Germinal center (tissue), 1 donor: ENCODE results near the gene PEDS1.
A peak's percentile ranks its signal among the peaks of the same experiment; 100 is the strongest.
"Not testable (repeated sequence)": the region's sequence is repeated elsewhere in the genome, so short reads cannot be mapped to it uniquely, and the experiment has no call there.

Source experiments
- DNase-seq: peaks from one replicate; pipeline ENCODE4 v3.0.0; 2012; ENCODE audit warnings: mixed read lengths, low spot score

The PEDS1 gene

DNA sequence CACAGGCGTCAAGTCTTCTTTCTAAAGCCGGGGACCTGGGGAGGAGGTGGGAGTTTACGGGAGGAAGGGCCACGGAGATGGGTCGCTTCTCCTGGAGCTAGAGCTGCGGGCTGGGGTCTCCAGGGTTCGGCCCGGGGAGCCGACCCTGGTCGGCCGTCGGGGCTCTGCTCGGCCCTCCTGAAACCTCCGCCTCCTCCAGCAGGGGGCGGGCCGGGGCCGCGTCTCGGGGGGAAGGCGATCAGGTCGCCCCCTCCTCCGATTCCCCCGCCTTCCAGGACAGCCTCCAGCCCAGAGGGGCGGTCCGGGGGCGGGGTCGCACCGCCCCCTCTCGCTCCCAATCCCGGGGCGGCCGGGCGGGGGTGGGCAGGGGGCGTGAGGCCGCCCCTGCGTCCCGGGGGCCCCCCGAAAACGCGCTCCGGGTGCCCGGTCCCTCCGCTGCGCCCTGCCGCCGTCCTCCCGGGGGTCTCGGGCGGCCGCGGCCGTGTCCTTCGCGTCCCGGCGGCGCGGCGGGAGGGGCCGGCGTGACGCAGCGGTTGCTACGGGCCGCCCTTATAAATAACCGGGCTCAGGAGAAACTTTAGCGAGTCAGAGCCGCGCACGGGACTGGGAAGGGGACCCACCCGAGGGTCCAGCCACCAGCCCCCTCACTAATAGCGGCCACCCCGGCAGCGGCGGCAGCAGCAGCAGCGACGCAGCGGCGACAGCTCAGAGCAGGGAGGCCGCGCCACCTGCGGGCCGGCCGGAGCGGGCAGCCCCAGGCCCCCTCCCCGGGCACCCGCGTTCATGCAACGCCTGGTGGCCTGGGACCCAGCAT lies 36.9 kb upstream of the PEDS1 start, which contains the start of gene CEBPB:
Gene CEBPB, plus strand, starts transcription at position 580 of the 814 bp plus-strand sequence. Its CDS starts 204 bp downstream, at position 784.
- DNase-seq = peak; percentile 86

DNA sequence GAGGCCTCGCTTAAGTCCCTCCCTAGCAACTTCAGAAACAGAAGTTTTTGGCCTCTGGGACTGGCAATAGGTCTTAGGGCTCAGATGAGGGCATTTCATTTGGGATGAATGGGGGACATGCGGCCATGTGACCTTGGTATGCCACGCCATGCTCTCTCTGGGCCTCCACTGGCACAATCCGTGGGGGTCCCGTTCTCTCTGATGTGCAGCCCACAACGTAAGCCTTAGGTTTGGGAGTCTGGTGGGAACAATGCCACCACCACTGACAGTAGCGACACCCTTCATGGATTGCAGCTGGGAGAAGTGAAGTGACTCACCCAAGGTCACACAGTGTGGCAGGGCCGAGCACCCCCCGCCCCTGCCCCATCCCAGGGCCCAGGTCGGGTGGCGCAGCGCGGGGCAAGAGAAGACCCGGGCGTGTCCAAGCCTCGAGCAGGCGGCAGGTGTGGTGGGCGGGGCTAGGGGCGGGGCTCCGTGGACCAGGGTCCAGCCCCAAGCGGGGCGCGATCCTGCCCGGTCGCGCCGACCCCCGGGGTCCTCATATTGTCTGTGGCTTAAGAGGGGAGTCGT lies 36.2 kb upstream of the PEDS1 start:
- DNase-seq = no peak

DNA sequence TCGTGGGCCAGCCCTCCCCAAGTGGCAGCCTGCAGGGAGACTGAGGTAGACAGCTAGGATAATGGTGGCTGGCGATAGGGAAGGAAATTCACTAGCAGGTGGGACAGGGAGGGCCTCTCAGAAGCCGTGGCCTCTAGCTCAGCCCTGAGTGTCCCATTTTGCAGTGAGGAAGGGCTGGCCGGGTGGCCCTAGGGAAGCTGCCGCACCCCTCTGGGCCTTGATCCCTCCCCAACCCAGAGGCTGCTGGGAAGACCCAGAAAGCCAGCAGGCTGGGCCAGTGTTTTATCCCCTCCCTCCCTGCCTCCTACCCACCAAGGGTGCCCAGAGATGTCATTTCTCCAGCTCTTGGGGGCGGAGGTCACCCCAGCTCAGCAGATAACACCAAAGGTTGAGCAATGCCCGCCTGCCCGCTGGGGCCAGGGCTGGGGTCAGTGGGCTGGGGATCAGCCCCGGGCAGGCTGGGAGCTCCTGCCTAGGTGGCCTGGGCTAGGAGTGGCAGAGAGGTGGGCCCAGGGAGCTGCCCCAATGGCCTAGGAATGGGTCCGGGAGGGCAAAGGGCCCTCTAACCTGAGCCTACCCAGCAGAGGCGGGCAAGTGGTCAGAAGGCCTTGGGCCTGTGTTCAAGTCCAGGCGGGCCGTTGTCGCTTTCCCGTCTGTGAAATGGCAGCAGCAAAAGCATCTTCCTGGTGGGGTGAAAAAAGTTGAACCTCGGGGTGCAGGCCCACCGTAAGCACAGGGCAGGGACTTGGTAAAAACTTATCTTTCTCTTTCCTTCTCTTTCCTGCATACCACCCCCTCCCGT lies 35.6 kb upstream of the PEDS1 start:
- DNase-seq = no peak

DNA sequence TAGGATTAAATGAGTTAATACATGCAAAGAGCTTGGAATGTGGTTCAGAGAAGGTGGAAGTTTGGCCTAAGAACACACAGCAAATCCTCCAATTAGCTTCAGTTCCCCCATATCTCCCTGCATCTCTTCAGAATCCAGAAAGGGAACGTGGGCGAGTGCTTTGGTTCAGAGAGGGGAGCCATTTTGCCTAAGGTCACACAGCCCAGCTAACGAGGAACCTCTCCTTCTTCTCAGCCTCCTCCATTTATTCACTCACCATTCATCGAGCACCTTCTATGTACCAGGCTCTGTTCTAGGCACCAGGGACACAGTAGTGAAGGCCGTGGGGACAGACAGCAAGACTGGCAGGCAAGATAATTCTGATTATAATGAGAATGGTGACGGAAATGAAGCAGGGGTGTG lies 34.8 kb upstream of the PEDS1 start:
- no peak for DNase-seq

DNA sequence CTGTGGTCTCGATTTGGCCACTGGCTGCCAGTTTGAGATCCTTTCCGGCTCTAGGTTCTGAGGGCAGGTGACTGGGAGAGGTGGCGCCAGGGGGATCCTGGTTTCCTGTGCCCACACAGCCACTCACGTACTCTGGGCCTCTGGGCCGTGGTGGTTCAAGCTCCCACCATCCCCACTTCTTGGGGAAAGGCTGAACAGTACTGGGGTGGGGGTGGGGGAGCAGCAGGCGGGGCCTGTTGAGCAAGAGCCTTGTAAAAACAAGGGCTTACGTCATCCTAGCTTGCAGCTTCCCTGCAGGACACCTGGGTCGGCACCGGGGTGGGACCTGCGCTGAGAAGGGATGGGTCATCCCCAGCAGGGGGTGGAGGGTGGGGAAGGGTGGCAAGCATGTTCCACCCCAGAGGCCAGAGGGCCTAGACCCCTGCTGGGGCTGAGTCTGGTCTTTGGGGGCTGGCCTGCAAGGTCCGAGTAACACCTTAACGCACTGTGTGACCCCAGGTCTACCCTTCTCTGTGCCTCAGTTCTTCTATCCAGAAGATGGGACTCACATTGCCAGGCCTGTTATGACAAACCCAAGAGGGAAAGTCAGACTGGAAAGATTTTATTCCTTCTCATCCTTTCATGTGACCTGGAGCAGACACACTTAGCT lies 34.0 kb upstream of the PEDS1 start:
- DNase-seq = no peak

DNA sequence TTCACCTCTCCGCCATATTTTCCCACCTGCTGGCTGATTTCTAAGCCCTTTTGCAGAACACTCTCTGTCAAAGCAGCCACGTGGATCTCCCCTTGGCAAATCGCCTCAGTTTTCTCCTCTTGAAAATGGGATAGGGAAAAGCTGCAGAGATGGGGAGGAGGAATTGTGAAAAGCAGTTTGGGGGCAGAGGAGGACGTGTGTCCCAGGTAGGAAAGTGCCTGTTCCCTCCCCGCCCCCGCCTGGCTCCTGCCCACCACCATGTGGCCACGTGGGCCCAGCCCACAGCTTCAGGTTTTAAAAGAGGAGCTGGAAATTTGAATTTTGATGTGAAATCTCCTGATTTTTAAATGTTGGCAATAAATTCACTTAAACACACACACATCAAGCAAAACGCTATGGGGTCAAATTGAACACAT lies 33.5 kb upstream of the PEDS1 start:
- no peak for DNase-seq

DNA sequence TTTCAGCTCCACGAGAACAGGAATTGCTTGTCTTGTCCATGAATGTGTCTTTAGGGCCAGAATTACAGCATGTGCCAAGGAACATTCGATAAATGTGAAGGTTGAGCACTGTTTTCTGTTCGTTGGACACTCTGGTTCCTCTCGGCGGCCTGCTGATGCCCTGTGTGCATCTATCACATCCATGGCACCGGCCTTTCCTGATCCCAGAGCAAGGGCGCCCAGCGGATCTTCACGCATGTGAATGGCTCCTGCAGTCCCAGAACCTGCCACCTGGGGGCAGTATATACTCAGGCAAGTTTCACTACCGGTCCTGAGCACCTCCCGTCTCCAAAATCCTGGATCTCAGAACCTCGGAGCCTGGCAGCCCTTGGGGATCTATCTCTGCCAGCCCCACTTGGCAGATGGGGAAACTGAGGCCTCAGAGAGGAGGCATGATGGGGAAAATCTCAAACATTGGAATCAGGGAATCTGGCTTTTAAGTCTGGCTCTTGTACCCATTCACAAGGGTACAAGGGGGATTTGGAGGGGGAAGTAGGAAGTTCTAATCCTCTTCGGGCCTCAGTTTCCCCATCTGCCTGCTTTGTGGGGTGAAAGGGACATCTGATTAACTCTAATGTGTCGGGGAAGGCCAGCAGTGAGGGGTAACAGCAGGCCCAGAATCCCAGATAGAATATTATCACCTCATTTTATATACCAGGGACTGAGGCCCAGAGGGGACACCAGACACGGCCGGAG lies 32.8 kb upstream of the PEDS1 start:
- peak; percentile 68 for DNase-seq

DNA sequence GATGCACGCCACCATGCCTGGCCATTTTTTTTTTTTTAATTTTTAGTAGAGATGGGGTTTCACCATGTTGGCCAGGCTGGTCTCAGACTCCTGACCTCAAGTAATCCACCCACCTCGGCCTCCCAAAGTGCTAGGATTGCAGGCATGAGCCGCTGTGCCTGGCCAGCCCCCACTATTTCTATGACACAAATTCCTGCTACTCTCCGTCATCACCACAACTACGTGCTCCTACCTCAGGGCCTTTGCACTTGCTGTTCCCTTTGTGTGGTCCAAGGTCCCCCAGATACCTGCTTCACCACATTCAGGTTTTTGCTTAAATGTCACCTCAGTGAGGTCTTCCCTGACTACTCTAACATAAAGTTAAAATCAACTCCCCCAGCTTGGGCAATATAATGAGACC lies 31.9 kb upstream of the PEDS1 start:
- DNase-seq = no peak

DNA sequence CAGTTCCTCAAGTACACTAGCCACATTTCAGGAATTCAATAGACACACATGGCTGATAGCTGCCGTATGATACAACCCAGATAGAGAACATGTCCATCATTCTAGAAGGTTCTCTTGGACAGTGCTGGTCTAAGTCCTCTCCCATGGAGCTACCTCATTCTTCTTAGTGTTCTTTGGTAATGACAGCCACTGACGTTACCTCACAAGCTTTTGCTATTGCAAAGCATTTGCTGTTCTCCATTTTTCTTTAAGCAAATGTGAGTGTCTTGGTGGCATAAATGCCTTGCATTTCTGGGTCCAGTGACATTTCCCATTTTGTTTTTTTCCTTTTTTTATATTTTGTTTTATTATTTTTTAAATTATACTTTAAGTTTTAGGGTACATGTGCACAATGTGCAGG lies 28.8 kb upstream of the PEDS1 start:
- DNase-seq = no peak

DNA sequence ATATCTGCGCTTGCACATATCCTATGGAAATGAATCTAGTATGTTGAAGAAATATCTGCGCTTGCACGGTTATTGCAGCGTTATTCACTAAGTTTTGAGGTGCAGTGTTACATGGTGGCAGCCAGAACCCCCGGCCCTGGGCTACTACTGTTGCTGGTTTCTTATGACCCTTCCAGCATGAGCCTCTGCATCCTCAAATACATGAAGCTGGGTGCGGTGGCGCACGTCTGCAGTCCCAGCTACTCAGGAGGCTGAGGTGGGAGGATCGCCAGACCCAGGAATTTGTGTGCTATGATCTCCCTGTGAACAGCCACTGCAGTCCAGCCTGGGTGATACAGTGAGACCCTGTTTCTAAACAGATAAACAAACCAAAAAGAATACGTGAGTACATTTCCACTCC lies 27.8 kb upstream of the PEDS1 start:
- DNase-seq = no peak

DNA sequence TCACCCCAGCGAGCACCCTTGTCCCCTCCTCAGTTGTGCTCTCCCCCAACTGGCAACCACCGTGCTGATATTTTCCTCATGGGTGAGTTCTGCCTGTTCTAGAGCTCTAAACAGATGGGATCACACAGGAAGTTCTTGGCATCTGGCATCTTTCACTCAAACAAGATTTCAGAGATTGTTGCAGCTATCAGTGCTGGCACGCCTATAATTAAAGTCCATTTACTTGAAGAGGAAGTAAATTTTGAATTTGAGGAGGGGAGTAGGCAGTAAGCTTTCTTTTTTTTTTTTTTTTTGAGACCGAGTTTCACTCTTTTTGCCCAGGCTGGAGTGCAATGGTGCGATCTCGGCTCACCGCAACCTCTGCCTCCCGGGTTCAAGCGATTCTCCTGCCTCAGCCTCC lies 25.1 kb upstream of the PEDS1 start:
- DNase-seq = not testable (repeated sequence)

DNA sequence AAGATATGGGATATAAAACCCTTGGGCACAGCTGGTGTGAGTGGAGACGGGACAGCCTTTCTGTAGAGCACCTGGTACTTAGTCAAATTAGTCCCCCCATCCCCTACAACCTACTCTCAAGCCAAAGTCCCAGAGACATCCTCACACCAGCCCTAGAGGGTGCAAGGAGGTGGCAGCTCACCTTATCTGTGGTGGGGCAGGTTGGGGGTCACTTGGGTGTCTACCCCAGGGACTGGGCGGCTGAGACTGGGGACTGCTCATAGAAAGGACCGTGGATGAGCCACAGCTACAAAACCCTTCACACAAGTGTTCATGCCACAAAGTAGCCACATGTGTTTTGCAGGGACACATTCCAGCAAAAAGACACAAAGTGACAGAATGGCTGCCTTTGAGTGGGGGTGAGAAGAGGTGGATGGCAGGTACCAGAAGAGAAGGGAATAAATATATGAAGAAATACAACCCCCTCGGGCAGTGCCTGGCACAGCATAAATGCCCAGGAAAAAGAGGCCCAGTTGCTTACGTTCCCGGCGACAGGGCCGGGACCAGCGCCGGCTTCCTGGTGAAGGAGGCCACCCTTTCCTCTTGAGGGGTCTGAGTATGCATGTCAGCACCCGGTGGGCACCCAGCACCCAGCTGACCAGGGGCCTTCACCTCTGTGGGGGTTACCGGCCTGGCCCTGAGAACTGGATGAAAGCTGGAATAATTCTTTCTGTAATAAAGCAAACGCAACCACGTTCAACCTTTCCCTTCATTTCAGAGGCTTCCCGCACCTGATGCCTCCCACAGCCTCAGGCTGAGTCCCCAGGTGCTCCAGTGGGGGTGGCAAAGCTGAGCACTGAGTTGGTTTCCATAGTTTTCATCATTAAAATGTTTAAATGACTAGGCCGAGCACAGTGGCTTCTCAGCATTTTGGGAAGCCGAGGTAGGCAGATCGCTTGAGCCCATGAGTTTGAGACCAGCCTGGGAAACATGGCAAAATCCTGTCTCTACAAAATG lies 22.7 kb upstream of the PEDS1 start:
- no peak for DNase-seq

DNA sequence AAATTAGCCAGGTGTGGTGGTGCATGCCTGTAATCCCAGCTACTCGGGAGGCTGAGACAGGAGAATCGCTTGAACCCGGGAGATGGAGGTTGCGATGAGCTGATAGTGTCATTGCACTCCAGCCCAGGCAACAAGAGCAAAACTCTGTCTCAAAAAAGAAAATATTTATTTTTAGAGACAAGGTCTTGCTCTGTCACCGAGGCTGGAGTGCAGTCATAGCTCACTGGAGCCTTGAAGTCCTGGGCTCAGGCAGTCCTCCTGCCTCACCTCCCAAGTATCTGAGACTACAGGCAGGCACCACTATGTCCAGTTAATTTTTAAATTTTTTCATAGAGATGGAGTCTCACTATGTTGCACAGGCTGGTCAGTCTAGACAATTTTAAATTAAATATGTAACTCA lies 20.9 kb upstream of the PEDS1 start:
- no peak for DNase-seq

DNA sequence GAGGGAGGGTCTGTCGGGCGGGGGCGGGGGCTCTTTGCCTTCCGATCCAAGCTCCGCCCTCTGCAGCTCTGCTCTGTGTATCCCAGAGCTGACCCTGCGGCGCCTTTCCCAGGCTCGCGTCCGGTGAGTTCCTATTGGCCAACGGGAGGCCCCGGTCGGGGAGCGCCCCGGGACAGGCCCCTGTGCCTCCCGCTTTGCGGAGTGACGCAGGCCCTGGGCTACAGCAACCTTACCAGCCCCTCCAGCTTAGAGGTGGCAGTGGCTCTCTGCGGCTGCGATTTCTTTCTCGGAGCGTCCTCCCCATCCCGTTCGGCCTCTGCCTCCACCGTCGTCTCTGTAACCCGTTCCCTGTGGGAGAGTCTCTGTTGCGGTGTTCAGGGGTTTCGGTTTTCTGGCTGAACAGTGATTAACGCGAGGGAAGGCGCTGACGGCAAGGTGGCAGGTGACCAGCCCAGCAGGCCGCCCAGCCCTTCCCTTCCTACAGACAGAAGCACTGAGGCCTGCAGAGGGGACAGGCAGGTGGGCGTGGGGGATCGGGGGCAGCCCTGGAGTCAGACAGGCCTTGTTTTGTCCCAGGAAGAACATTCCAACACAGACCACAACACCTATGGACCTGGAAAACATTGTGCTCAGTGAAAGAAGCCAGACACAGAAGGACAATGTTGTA lies 19.0 kb upstream of the PEDS1 start:
- peak; percentile 21 for DNase-seq

DNA sequence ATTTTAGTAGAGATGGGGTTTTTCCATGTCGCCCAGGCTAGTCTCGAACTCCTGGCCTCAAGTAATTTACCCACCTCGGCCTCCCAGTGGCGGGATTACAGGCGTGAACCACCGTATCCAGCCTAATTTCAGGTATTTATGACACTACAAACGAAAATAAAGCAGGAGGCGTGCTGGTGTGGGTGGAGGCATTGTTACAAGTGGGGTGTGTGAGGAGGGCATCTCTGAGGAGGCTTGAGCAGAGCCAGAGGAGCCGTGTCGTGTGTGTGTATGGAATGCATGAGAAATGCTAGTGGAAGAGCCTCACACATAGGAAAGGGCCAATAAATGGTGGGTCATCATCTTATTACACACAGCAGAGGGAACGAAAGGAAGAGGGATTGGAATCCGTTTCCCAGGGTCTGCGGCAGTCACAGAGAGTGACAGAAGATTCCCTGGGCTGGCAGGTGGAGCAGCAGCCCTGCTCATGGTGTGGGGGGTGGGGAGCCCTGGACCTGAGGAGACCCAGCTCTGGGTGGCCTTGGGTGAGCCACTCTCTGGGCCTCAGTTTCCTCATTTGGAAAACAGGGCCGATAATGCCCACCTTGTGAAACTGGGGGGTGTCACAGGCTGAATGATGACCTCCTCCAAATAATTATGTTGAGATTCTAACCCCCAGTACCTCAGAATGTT lies 17.2 kb upstream of the PEDS1 start:
- DNase-seq = no peak

DNA sequence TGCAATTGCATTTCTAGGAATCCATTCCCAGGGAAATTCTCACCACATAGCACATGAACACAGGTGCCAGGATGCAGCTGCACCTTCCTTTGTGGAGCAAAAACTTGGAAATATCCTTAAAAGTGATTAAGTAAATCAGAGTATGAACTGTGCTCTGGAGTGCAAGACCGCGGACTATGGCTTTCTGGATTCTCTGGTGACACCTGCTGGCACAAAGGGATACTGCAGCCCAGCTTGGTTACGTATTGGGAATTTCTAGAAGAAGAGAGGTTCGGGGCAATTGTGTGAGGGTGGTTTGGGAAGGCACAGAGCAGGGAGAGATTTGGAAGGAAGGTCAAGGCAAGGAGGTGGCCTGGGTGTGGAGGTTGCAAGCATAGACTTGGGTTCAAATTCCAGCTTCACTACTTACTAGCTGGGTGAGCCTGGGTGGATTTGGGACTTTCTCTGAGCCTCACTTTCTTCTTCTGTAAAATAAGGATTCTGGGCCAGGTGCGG lies 15.9 kb upstream of the PEDS1 start:
- DNase-seq = peak; percentile 73

DNA sequence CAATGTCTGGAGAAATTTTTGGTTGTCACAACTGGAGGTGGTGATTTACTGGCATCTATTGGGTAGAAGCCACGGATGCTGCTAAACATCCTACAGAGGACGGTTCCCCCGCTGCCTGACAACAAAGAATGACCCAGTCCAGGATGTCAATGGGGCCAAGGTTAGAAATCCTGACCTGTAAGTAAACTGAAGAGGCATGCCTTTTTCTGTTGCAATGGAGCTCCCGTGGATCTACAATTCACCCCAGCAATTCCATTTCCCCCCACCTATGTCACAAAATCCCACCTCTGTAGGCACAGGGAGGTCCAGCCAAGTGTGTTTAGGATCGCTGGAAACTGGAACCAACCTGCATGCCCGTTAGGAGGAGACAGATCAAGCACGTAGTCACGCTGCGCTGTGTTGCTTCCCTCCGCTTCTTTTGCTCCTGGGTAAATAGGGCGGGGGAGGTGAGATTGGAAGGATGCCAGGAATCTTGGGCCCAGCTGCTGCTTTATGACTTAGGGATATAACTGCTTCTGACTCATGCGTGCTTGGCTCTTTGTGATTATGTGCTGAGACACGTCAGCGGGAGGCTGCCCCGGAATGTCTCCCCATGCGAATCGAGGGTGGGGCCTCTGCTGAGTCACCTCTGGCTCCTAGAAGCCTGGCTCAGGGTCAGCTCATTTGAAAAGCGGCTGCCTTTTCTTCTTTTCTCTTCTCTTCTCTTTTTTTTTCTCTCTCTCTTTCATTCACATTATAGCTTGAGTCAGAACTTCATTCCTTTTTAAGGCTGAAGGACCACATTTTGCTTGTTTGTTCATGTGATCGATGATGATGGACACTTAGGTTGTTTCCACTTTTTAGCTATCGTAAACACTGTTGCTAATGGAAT lies 12.4 kb upstream of the PEDS1 start:
- peak; percentile 55 for DNase-seq
